ACHN (cell line): Measurements from ENCODE around the gene TRIM24.

ENCODE experiments used
- DNase-seq: peaks from one replicate; pipeline ENCODE4 v3.0.0-alpha.2; 2015
- in situ Hi-C: cut with HindIII; loops from 2 replicates; pipeline ENCODE4 v1.10.0; 2017; ENCODE audit warnings: low sequenced_read_pairs, low pct_ligation_motif_present, low pct_unique_long_range_greater_than_20kb

Gene TRIM24

DNA sequence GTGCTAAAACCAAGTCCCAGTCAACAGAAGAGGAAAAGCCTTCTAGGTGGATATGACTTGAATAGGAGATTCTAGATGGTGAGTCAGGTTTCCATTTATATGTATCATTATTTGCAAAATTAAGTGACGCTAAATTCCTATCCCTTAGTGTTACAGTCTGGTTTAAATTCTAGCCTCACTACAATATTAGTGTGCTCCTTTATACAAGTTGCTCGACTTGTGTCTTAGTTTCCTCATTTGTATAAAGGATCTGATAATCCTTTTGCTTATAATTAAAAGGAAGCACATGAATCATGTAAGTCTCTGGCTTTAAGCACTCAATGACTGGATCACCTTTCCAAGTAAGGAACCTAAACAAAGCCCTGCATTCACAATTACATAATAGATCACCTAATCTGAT lies 135.4 kb downstream of the TRIM24 start:
- DNase-seq, result no peak
- in situ Hi-C loops, result no loop called here

DNA sequence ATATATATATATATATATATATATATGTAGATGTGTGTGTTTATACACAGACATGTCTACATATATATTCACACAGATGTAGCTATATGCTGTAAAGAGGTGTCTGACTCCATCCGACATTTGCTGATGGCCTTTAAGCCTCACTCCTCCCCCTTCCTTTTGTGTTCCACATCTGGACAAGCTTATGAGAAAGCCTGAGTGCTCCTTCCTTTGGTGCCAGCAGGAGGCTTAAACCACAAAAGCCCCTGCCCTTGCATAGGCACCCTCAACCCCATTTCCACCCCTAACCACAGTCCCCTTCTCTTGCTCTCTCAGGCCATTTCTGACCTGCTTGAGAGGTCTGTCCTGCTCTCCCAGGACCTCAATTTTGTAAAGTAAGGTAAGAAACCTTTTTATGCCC lies 142.4 kb downstream of the TRIM24 start:
- no peak for DNase-seq

DNA sequence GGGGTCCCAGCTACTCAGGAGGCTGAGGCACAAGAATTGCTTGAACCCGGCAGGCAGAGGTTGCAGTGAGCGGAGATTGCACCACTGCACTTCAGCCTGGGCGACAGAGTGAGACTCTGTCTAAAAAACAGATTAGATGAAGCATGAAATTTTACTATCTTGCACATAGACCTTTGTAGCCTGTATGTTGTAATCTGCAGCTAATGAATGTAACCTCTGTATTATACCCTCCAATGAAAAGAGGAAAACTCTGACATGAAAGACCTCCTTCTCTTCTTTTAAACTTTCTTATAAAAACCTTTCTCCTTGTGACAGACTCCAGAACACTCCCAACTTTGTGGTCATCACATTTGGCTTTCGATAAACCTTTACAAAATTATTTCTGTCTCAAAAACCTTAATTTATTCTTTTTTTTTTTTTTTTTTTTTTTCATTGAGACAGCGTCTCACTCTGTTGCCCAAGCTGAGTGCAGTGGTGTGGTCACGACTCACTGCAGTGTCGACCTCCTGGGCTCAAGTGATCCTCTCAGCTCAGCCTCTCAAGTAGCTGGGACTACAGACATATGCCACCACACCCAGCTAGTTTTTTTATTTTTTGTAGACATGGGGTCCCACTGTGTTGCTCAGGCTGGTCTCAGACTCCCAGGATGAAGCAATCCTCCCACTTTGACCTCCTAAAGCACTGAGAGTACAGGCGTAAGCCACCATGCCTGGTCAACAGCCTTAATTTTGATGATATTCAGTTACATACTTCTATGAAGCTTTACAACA lies 143.7 kb downstream of the TRIM24 start:
- DNase-seq, result peak; percentile 15
- in situ Hi-C loops, result no loop called here

More for the DNA sequence above, 142.4 kb downstream of the TRIM24 start:
- in situ Hi-C loops, result no loop called here

DNA sequence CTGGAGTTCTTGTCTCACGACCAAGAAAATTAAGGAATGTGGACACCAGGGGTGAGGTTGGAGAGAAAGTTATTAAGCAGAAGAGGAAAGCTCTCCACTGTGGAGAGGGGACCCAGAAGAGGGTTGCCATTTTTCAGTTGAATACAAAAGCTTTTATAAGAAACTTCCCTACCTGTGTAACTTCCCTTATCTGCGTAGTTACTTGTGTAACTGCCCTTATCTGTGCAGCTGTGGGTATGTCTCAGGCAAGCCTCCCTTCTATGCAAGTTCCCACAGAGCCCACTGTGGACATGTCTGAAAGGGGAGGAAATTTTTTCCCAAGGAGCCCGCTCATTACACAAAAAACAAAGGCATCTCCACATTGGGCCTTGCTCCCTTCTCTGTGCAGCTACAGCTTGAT lies 146.2 kb downstream of the TRIM24 start:
- in situ Hi-C loops, result no loop called here
- DNase-seq, result no peak

DNA sequence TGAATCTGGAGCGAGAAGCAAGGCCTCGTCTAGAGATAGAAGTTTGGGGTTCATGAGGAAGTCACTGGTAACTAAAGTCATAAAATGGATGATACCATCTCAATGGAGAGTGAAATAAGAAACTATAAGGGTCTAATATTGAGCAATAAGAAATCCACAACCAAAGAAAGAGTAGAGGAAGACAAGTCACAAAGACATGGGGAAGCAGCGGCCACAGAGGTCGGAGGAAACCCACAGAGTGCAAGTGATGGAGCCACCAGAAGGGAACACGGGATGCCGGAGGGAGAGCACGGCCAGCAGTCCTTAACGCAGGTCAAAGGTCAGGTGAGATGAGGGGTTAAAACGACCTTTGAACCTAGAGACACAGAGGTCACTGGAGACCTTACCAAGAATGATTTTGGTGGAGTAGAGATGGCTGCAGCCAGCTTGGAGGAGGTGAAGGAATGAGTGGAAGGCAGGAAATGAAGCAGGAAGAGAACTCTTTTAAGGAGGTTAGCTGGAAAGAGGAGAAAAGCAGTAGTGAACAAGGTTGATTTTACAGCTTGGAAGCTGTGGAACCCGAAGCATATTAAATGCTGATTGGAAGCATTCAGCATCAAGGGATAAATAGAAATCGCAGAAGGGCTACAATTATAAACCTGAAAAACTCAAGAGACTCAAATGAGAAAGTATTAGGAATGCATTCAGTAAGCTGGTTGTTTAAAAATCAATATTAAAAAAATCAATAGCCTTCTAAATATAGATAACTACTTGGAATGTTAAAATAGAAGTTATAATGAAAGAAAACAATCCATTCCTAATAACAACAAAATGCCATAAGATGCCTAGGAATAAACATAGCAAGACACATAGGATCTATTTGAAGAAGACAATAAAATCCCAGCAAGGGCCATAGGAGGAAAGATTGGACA lies 147.4 kb downstream of the TRIM24 start:
- in situ Hi-C loops, result no loop called here
- no peak for DNase-seq

DNA sequence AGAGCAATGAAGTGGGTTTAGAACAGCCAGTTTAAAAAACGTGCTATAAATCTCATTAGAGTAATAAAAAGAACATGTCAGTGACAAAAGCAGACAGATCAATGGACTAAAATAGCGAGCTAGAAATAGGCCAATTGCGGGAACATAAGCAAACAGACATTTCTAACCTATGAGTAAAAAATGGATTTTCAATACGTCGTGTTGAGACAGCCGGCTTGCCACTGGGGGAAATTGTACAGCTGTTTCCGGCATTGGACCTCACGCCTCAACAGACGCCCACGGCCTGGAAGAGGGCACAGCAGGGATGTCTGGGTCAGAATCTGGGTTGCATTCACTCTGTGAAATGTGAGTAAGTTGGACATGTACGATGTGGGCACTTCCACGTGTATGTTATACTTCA lies 148.2 kb downstream of the TRIM24 start:
- no peak for DNase-seq
- in situ Hi-C loops, result no loop called here

DNA sequence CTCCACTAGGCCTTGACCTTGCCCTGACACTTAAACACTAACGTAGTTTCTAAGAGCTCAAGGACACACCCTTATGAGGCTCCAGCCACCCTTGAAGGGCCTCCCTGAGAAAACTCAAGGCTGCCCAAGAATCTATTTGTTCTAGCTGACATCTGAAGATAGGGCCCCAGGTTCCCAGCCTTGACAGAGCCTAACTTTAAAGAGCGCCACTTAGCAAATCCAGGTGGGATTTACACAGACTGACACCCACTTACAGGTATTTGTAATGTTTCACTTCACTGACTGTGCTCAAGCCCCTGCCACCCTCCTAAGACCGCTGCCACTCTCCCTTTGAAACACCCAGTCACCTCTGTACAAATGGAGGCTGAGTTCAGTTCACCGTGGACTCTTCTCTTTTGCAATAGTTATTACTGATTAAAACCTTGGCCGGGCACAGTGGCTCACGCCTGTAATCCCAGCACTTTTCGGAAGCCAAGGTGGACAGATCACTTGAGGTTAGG lies 150.7 kb downstream of the TRIM24 start:
- no peak for DNase-seq
- in situ Hi-C loops, result no loop called here

DNA sequence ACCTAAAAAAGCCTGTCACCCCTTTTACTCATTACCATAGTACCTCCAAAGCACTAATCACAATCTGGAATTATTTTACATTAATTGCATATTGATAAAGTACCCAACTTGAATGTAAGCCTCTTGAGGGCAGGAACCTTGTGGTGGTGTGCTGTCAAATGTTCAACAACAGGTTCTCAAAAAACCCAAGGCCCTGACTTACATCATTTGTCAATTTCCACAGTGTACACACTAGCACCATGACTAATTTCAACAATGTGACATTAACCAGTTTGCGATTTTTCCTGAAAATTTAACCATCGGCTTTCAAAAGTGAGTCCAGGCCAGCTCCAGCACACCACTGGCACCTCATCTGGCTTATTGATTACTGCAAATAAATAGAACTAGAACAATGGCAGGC lies 153.6 kb downstream of the TRIM24 start:
- no peak for DNase-seq
- in situ Hi-C loops, result no loop called here

DNA sequence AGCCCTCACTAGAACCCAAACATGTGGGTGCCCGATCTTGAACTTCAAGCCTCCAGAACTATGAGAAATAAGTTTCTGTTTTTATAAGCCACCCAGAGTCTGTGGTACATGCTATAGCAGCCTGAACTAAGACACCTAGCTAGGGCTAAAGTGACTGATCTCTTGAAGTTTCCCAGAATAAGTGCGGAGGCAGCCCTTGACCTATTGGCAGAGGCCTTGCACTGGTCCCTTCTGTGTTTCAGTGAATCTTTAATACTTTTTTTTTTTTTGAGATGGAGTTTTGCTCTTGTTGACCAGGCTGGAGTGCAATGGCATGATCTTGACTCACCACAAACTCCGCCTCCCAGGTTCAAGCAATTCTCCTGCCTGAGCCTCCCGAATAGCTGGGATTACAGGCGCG lies 156.0 kb downstream of the TRIM24 start:
- DNase-seq, result no peak
- in situ Hi-C loops, result no loop called here

DNA sequence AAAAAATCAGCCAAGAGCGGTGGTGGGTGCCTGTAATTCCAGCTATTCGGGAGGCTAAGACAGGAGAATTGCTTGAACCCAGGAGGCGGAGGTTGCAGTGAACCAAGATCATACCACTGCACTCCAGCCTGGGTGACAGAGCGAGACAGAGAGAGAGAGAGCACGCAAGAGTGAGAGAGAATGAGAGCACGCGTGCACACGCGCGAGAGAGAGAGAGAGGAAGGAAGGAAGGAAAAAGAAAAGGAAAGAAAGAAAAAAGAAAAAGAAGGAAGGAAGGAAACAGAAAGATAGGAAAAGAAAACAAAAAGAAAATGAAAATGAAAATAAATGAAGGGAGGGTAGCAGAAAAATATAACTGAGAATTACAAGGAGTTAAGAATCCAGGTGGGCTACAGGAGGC lies 158.4 kb downstream of the TRIM24 start:
- in situ Hi-C loops, result no loop called here
- DNase-seq, result no peak

DNA sequence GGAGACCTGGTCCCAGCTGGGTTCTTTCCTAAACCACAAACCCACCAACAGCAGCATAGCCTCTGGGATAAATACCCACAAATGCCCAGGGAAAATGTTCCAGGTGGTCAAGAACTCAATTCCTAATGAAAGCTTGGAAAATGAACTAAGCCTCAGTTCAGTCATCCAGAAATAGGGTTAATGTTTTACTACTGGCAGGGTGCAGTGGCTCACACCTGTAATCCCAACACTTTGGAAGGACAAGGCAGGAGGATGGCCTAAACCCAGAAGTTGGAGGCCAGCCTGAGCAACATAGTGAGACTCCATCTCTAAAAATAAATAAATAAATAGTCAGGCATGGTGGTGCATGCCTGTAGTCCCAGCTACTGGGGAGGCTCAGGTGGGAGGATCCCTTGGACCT lies 158.9 kb downstream of the TRIM24 start:
- in situ Hi-C loops, result no loop called here
- DNase-seq, result peak; percentile 10

DNA sequence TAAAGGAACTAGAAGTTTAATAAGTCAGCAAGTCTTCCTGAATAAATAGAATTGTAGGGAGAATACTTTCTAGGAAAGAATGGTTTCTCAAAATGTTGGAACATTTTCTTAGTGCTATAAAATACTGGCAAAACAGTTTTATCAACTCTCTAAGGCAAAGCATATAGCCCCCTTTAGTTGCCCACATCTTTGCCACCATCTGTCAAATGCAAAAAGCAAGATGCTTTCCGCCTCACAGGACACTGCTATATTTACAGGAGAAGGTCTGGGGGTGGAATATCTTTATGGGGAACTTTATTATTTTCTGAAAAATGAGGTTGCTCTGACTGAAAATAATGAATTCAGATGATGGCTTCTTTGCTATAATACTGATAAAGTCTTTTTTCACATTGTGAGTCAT lies 162.8 kb downstream of the TRIM24 start:
- no peak for DNase-seq
- in situ Hi-C loops, result no loop called here

DNA sequence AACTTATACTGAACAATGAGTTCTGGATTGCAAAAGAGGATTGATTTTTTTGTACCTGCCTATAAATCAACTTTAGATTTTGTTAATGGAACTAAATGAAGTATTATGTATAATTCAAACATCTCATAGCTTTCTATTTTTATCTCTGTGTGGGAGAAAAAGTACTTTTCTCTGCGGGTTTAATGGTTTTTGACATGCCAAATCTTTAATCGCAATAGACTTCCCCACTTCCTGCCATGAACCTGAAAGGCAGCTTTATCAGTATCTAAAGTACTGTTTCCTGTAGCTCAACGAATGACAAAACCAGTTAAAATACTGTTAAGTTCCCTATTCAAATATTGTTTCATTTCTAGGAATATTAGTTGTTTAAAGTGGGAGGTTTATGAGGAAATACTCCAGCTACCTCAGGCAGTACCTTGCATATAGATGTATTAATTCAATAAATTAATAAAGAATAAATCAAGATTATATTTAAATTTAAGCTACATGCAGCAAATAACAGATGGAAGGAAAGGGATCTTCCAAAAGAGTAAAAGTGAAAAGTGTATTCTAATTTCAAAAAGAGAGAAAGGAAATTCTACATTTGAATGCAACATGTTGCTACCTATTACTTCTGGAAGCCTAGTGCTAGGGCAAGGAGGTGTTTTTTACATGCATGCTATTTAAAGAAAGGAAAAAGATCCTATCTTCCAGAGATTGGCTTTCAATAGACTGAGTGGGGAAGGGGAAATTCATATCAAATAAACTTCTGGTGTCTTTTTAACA lies 165.2 kb downstream of the TRIM24 start:
- in situ Hi-C loops, result no loop called here
- DNase-seq, result no peak

DNA sequence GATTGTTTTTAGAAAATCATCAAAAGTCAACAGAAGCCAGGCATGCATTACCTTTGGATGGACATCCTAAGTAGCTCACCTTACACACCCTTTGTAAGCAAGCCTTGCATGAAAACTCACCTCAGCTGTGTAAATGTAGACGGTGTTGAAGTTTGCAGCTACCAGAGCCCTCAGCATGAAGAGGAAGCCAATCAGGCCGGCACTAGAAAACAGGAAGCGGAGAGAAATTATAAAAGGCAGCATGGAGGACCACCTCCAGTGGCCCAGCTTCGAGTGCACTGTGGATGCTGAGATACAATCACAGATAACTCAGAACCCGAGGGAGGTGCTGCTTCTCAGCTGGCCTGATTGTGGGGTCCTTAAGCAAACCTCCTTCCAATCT lies 165.8 kb downstream of the TRIM24 start:
- in situ Hi-C loops, result no loop called here
- DNase-seq, result no peak

DNA sequence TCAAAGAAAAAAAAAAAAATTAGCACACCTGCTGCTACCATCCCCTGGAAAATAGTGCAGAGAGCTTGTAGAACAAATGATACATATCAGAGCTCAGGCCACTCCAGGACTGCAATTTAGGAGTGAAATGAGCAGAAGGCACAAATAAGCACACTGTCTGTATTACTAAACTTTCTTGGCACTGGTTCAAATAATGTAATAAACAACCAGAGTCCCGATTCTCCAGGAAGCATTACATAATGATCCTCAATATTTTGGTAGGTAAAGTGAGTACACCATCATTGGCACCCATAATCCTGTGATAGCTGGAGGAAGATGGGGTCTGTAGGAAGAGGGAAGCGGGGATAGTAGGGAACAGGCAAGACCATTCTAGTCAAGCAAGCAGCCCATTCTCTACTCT lies 166.8 kb downstream of the TRIM24 start:
- DNase-seq, result no peak
- in situ Hi-C loops, result no loop called here

DNA sequence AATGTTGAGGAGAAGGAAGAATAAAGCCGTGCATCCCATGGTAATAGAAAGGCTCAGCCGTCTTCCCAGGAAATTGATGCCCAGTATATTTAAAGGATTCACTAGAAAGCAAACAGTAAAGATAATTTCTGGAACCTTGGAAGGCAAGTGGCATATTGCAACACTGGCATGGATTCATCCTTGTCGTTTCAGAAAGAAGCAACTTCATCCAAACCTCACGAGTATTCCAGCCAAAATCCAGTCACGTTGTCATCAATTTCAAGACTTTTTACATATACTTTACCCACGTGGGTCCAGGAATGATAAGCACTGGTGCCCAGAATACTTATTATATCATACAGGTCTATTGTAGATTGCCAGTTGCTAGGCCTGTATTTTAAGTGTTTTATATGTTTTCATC lies 167.3 kb downstream of the TRIM24 start:
- in situ Hi-C loops, result no loop called here
- no peak for DNase-seq

DNA sequence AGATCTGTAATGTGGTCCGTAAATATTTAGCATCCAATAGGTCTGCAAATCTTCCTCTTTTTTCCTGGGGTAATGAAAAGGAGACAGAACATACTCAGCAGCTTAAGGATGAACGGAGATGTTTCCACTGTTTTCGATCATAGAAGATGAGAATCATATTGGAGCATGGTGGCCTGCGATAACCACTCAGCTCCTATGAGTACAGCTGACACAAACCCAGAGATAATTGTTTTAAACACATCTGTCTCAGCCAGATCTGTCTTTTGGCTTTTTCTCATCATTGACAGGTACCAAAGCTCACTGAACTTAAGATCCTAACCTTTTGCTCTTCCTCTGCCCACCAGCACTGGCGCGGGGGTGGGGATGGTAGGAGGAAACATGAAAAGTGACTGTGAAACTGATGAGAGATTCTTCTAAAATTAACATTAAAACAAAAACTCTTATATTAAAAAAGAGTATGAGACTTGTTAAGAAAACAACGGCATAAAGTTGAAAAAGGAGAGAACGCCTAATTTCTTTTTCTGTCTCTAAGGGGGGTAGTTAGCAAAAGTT lies 170.1 kb downstream of the TRIM24 start:
- DNase-seq, result no peak
- in situ Hi-C loops, result no loop called here

DNA sequence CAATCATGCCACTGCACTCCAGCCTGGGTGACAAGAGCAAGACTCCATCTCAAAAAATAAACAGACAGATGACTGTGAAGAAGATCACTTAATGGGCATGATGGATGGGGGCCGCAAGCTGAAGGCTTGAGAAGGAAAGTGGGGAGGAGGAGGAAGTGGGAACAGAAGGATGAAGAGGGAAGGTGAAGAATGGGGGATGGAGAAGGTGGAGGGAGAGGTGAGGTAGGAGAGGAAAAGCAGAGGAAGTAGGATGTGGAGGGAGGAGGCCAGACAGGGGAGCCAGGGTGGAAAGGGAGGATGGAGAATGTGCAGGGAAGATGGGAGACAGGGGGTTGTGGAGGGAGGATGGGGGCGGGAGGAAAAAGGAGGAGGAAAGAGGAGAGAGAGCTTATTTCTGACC lies 172.3 kb downstream of the TRIM24 start:
- in situ Hi-C loops, result no loop called here
- no peak for DNase-seq
